SK-N-SH treated with all-trans-retinoic acid at 6 μM for 48 hours (cell line): ENCODE data around the gene IKZF3.

Experiments used
- CREB5 ChIP-seq: fragments of 250-450 bp; sonication (Bioruptor Pico); IDR thresholded peaks from 2 replicates; pipeline ENCODE4 v1.5.1; 2020; ENCODE audit warnings: low read depth, mild to moderate bottlenecking, moderate library complexity
- ESRRG ChIP-seq: fragments of 250-450 bp; sonication (Bioruptor Pico); IDR thresholded peaks from 2 replicates; pipeline ENCODE4 v1.6.1; 2021; ENCODE audit warnings: mild to moderate bottlenecking
- ISL1 ChIP-seq: fragments of 250-450 bp; sonication (Bioruptor Pico); IDR thresholded peaks from 2 replicates; pipeline ENCODE4 v2.1.2; 2022; ENCODE audit warnings: mild to moderate bottlenecking, moderate library complexity
- PATZ1 ChIP-seq: fragments of 250-450 bp; sonication (Bioruptor Pico); IDR thresholded peaks from 2 replicates; pipeline ENCODE4 v1.8.0; 2020; ENCODE audit warnings: mild to moderate bottlenecking, moderate library complexity, borderline replicate concordance
- PPARA ChIP-seq: fragments of 250-450 bp; sonication (Bioruptor Pico); IDR thresholded peaks from 2 replicates; pipeline ENCODE4 v1.5.0; 2020; ENCODE audit warnings: mild to moderate bottlenecking, borderline replicate concordance
- RARB ChIP-seq: fragments of 250-450 bp; sonication (Bioruptor Pico); IDR thresholded peaks from 2 replicates; pipeline ENCODE4 v1.8.0; 2021; ENCODE audit warnings: mild to moderate bottlenecking, moderate library complexity
- SNAI2 ChIP-seq: fragments of 250-450 bp; sonication (Bioruptor Pico); IDR thresholded peaks from 2 replicates; pipeline ENCODE4 v1.5.0; 2020; ENCODE audit warnings: mild to moderate bottlenecking, moderate library complexity
- TSHZ2 ChIP-seq: fragments of 250-450 bp; sonication (Bioruptor Pico); IDR thresholded peaks from 2 replicates; pipeline ENCODE4 v1.5.0; 2020; ENCODE audit warnings: mild to moderate bottlenecking, moderate library complexity
- ZFP30 ChIP-seq: fragments of 450-650 bp; formaldehyde crosslinking; IDR thresholded peaks from 2 replicates; pipeline ENCODE4 v1.5.0; 2022; ENCODE audit warnings: mild to moderate bottlenecking, moderate library complexity
- ZNF565 ChIP-seq: fragments of 450-650 bp; formaldehyde crosslinking; conservative IDR thresholded peaks from 2 replicates; pipeline ENCODE4 v1.5.0; 2020; ENCODE audit warnings: low read depth, mild to moderate bottlenecking, moderate library complexity
- ZNF70 ChIP-seq: fragments of 450-650 bp; formaldehyde crosslinking; IDR thresholded peaks from 2 replicates; pipeline ENCODE4 v1.5.0; 2020; ENCODE audit warnings: mild to moderate bottlenecking, moderate library complexity
- ZNF8 ChIP-seq: fragments of 450-650 bp; formaldehyde crosslinking; IDR thresholded peaks from 2 replicates; pipeline ENCODE4 v1.5.0; 2020; ENCODE audit warnings: mild to moderate bottlenecking, moderate library complexity

- no peak for TF ChIP-seq ZNF8
- TF ChIP-seq ZFP30 (CRISPR knock-in tag) = no peak
- TF ChIP-seq RARB = no peak
- TF ChIP-seq PATZ1 (CRISPR knock-in tag) = no peak
- no peak for TF ChIP-seq CREB5 (CRISPR knock-in tag)
- TF ChIP-seq ZNF565 (CRISPR knock-in tag) = no peak
- no peak for TF ChIP-seq TSHZ2 (CRISPR knock-in tag)
- TF ChIP-seq SNAI2 (CRISPR knock-in tag) = no peak
- TF ChIP-seq ZNF70 = no peak
- no peak for TF ChIP-seq ISL1 (CRISPR knock-in tag)
- TF ChIP-seq PPARA (CRISPR knock-in tag) = no peak
- TF ChIP-seq ESRRG (CRISPR knock-in tag) = no peak
Observed at GRCh38 chr17:39739885-39740356, 124.2 kb downstream of the IKZF3 start.
